WI38 (cell line): ENCODE measurements around the gene PLAGL1.

Experiments
- H3K4me3 ChIP-seq: 2 replicates; pipeline ENCODE4 v1.5.1; 2011; ENCODE audit warnings: low read depth, mild to moderate bottlenecking, control low read depth, low read length
- CTCF ChIP-seq: IDR thresholded peaks from 2 replicates; pipeline ENCODE4 v1.5.1; 2012; ENCODE audit warnings: low read depth, mild to moderate bottlenecking, control low read depth, low read length

The PLAGL1 gene

GRCh38 chr6:143971482-143972205 is 36.4 kb downstream of the PLAGL1 start:
- no peak overlapping the region for H3K4me3 ChIP-seq
- TF ChIP-seq CTCF, result no peak

- no peak for TF ChIP-seq CTCF
- H3K4me3 ChIP-seq, result no peak overlapping the region
Observed at GRCh38 chr6:143970456-143971218, 37.4 kb downstream of the PLAGL1 start.

GRCh38 chr6:143969077-143969476 is 39.0 kb downstream of the PLAGL1 start:
- H3K4me3 ChIP-seq, result no peak overlapping the region
- TF ChIP-seq CTCF, result no peak

- H3K4me3 ChIP-seq, result no peak overlapping the region
- TF ChIP-seq CTCF, result no peak
Observed at GRCh38 chr6:143967706-143968376, 40.2 kb downstream of the PLAGL1 start.

- TF ChIP-seq CTCF, result no peak
- H3K4me3 ChIP-seq, result no peak overlapping the region
Observed at GRCh38 chr6:143966312-143966711, 41.7 kb downstream of the PLAGL1 start.

GRCh38 chr6:143965503-143966171 is 42.4 kb downstream of the PLAGL1 start:
- no peak for TF ChIP-seq CTCF
- no peak overlapping the region for H3K4me3 ChIP-seq
